A549 treated with RU486 at 1 μM for 4 hours (cell line): ENCODE results near the gene CARD18. TPM values are rescaled to one million over a fixed set of nuclear protein-coding genes. Genes with fewer than 3 reads are reported as not detected.

Experiments used
- total RNA-seq: library from RNA; stranded (reverse); fragments of 200-300 nt; extraction: Qiagen RNA extraction; gene quantifications from 5 replicates; pipeline ENCODE4 v1.2.3, GENCODE V29; 2022; ENCODE audit warnings: low read depth

CARD18 gene, protein sequence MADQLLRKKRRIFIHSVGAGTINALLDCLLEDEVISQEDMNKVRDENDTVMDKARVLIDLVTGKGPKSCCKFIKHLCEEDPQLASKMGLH
- total RNA-seq: not detected in 5 replicates

DNA sequence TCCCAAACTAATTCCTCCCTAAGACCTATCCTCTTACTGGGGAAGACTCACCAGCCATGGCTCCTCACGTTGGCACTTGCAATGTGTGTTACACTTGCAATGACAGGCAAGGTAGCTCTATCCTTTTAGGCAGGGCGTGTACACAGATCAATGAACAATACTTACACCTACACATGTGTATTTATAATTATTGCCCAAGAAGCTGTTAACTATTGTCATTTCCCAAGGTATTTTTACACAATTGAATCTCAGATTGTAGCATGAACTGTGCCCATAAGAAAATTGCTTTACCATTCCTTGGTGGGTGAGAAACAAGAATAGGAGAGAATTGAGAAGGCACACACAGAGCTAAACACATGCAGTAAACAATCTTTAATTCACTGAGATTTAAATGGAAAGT, at the start of gene CARD18:
TSS of gene CARD18 (minus strand) at position 101 of the 400 bp plus-strand sequence. CDS start at position 58, 43 bp downstream.

Other genes starting within 250 kb of the CARD18 start
- gene CASP12, start 241.3 kb downstream of the CARD18 start, total RNA-seq: not detected in 5 replicates
- gene CASP4, start 171.2 kb downstream of the CARD18 start, total RNA-seq: 4.9 to 8.9 TPM (median 5.4 TPM) in 5 replicates
- not detected in 5 replicates for gene CASP5, start 116.6 kb downstream of the CARD18 start, total RNA-seq
- gene CASP1, start 104.6 kb downstream of the CARD18 start, total RNA-seq: 0.16 to 0.61 TPM (median 0.56 TPM) in 5 replicates
- gene CARD16, start 94.4 kb downstream of the CARD18 start, total RNA-seq: 0.29 TPM in 1 of 5 replicates, not detected in the others